ENCODE data around the gene C1QL4.

- TF ChIP-seq POLR2A (IDR thresholded peaks at IDR 0.05) (no peak), CTCF (IDR thresholded peaks at IDR 0.05) (no peak)
These were observed 40.4 kb upstream of the C1QL4 start for GRCh38 chr12:49377386-49377785.

All from Peyer's patch (tissue), 4 donors.